ENCODE measurements around the gene TMEM8B. TPM values are rescaled to one million over a fixed set of nuclear protein-coding genes. Genes with fewer than 3 reads are reported as not detected.

The TMEM8B gene
- total RNA-seq, 4 donors from 2014 or later = 7.8 to 21.3 (median 9.6) TPM

GRCh38 chr9:35792024-35792813 is 36.8 kb upstream of the TMEM8B start:
- Histone ChIP-seq H3K4me3 (peak overlapping the region; percentile 28 to 55 (median 42)), H3K27ac (peak overlapping the region; percentile 66 to 89 (median 73)), H3K9me3 (no peaks in the 10 kb centered on the region), H3K36me3 (no peaks in the 10 kb centered on the region), H3K27me3 (no peaks in the 10 kb centered on the region), H3K4me1 (peaks cover 0 to 36% (median 12%) of the 10 kb centered on the region in 4 donors)
- intact Hi-C loops (cut with DNase I; ENCODE audit: low total_unique reads) (no loop called here), in situ Hi-C loops (cut with MboI; ENCODE audit: low pct_ligation_motif_present in 1 of 4, low pct_unique_long_range_greater_than_20kb in 1 of 4, low sequenced_read_pairs in 3 of 4) (loop anchor here in 2 of 4 donors (10.0 kb wide), 2 partner anchors 93 to 103 kb away; no protein-coding TSS in a partner anchor)
- DNase-seq = no peak
- TF ChIP-seq POLR2AphosphoS5 (IDR thresholded peaks at IDR 0.05) = no peak
- no peak for TF ChIP-seq POLR2A (IDR thresholded peaks at IDR 0.05)
- 60 to 92% methylated on average over 1 to 32 of the region's 34 CpGs for WGBS, 2 donors (ENCODE audit: low coverage in 1 of 2)

DNA sequence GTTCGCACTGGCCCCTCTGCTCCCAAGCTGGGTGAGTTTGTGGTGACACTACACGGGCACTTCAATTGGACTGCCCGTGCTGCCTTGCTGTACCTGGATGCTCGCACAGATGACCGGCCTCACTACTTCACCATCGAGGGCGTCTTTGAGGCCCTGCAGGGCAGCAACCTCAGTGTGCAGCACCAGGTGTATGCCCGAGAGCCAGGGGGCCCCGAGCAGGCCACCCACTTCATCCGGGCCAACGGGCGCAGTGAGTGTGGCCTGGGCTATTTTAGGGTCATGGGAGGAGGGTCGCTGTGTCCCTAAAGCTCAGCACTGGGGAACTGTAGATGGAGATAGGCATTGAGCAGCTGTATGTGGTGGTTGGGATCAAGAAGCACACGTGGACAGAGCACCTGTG is 36.2 kb upstream of the TMEM8B start:
- WGBS, 2 donors (ENCODE audit: low coverage in 1 of 2) = 91% methylated on average over 14 of the region's 14 CpGs; no CpG with 5 or more reads in 1 of the 2 donors
- Histone ChIP-seq H3K4me1 (peaks cover 0 to 36% (median 12%) of the 10 kb centered on the region in 4 donors), H3K9me3 (no peaks in the 10 kb centered on the region), H3K36me3 (no peaks in the 10 kb centered on the region), H3K27ac (no peak overlapping the region), H3K4me3 (no peak overlapping the region), H3K27me3 (no peaks in the 10 kb centered on the region)
- no peak for TF ChIP-seq POLR2AphosphoS5 (IDR thresholded peaks at IDR 0.05)
- no peak for TF ChIP-seq EP300 (IDR thresholded peaks at IDR 0.05; ENCODE audit: low read depth)
- TF ChIP-seq CTCF (IDR thresholded peaks at IDR 0.05) = no peak
- no peak for TF ChIP-seq POLR2A (IDR thresholded peaks at IDR 0.05)
- in situ Hi-C loops (cut with MboI; ENCODE audit: low pct_ligation_motif_present in 1 of 4, low pct_unique_long_range_greater_than_20kb in 1 of 4, low sequenced_read_pairs in 3 of 4) = loop anchor here in 2 of 4 donors (10.0 kb wide), 2 partner anchors 92 to 102 kb away; no protein-coding TSS in a partner anchor
- intact Hi-C loops (cut with DNase I; ENCODE audit: low total_unique reads) = no loop called here
- DNase-seq = no peak

GRCh38 chr9:35793461-35793860 is 35.6 kb upstream of the TMEM8B start:
- no peaks in the 10 kb centered on the region for H3K9me3 ChIP-seq
- no peaks in the 10 kb centered on the region for H3K27me3 ChIP-seq
- peaks cover 0 to 36% (median 12%) of the 10 kb centered on the region in 4 donors for H3K4me1 ChIP-seq
- H3K4me3 ChIP-seq = no peak overlapping the region
- intact Hi-C loops (cut with DNase I; ENCODE audit: low total_unique reads) (no loop called here), in situ Hi-C loops (cut with MboI; ENCODE audit: low pct_ligation_motif_present in 1 of 4, low pct_unique_long_range_greater_than_20kb in 1 of 4, low sequenced_read_pairs in 3 of 4) (loop anchor here in 2 of 4 donors (10.0 kb wide), 2 partner anchors 91 to 101 kb away; no protein-coding TSS in a partner anchor)
- peak overlapping the region in 1 of 4 donors; percentile 27 for H3K27ac ChIP-seq
- TF ChIP-seq POLR2AphosphoS5 (IDR thresholded peaks at IDR 0.05) (no peak), POLR2A (IDR thresholded peaks at IDR 0.05) (no peak), CTCF (IDR thresholded peaks at IDR 0.05) (no peak), EP300 (IDR thresholded peaks at IDR 0.05; ENCODE audit: low read depth) (no peak)
- DNase-seq = no peak
- H3K36me3 ChIP-seq = no peaks in the 10 kb centered on the region
- WGBS, 2 donors (ENCODE audit: low coverage in 1 of 2) = 65 to 86% methylated on average over 1 to 2 of the region's 2 CpGs

GRCh38 chr9:35795695-35796094 is 33.3 kb upstream of the TMEM8B start:
- peaks cover 0 to 32% (median 9%) of the 10 kb centered on the region in 4 donors for H3K4me1 ChIP-seq
- intact Hi-C loops (cut with DNase I; ENCODE audit: low total_unique reads) (no loop called here), in situ Hi-C loops (cut with MboI; ENCODE audit: low pct_ligation_motif_present in 1 of 4, low pct_unique_long_range_greater_than_20kb in 1 of 4, low sequenced_read_pairs in 3 of 4) (loop anchor here in 2 of 4 donors (10.0 kb wide), 2 partner anchors 89 to 99 kb away; no protein-coding TSS in a partner anchor)
- no peaks in the 10 kb centered on the region for H3K27me3 ChIP-seq
- no peak overlapping the region for H3K27ac ChIP-seq
- no peak overlapping the region for H3K4me3 ChIP-seq
- no peaks in the 10 kb centered on the region for H3K9me3 ChIP-seq
- TF ChIP-seq EP300 (IDR thresholded peaks at IDR 0.05; ENCODE audit: low read depth) = no peak
- no peak for TF ChIP-seq POLR2AphosphoS5 (IDR thresholded peaks at IDR 0.05)
- TF ChIP-seq POLR2A (IDR thresholded peaks at IDR 0.05) = no peak
- no peak for TF ChIP-seq CTCF (IDR thresholded peaks at IDR 0.05)
- DNase-seq = no peak
- H3K36me3 ChIP-seq = no peaks in the 10 kb centered on the region

All from transverse colon (tissue), 4 donors.